ENCODE results near the gene HIRA. TPM values are rescaled to one million over a fixed set of nuclear protein-coding genes. Genes with fewer than 3 reads are reported as not detected.

HIRA gene
- total RNA-seq, 1 experiment from 2014 or later = 23.8 TPM

DNA sequence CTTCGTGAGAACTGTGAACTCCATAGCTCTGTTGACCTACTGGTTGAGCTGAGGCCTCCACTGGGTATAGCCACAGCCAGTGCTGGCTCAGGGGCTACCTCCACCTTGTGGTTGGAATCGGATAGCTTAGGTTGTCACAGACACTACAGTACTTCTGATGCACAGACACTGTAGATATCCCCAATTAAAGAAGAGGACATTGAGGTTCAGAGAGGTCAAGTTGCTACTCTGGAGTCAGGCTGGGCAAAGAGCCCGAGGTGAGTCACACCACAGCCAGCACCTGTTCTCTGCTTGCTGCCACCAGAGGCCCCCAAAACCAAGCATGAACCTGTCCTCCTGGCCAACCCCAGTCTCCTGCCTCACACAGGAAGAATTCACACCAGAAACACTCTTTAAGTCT lies 42.0 kb upstream of the HIRA start:
- no TSS peak for BruUV-seq (replicated peaks)
- CTCF ChIA-PET = interaction anchor here (0.6 kb wide), 1 partner anchor 16 kb away, joined by 3 read pairs; no protein-coding TSS in a partner anchor
- ATAC-seq = peak; percentile 61; the same call in 1 of the 2 replicates
- Histone ChIP-seq H3K4me1 (ENCODE audit: control insufficient read depth, insufficient read depth, low read length) (peaks cover 3% of the 10 kb centered on the region; the same call in 1 of the 2 replicates), H3K27ac (ENCODE audit: low read length) (no peak overlapping the region), H3K36me3 (ENCODE audit: control insufficient read depth, insufficient read depth, low read length) (peaks cover 6% of the 10 kb centered on the region), H3K9me3 (ENCODE audit: control insufficient read depth, insufficient read depth, low read depth, low read length) (no peaks in the 10 kb centered on the region), H3K4me3 (ENCODE audit: low read depth in 2 of 2, low read length in 2 of 2) (no peak overlapping the region), H3K27me3 (ENCODE audit: control insufficient read depth, insufficient read depth, low read length) (no peaks in the 10 kb centered on the region)
- POLR2A ChIA-PET = interaction anchor here (0.6 kb wide), 1 partner anchor 356 kb away, joined by 3 read pairs; no protein-coding TSS in a partner anchor
- intact Hi-C loops (cut with micrococcal nuclease; ENCODE audit: unreplicated experiment) = no loop called here
- TF ChIP-seq SIN3A (IDR thresholded peaks at IDR 0.05; ENCODE audit: borderline replicate concordance, insufficient read depth, low read depth, low read length) (no peak), TCF7L2 (IDR thresholded peaks at IDR 0.05; ENCODE audit: low read depth, low read length) (no peak), POLR2AphosphoS5 (IDR thresholded peaks at IDR 0.05; ENCODE audit: low read depth, low read length) (no peak)
- TF ChIP-seq, protein P1, sequence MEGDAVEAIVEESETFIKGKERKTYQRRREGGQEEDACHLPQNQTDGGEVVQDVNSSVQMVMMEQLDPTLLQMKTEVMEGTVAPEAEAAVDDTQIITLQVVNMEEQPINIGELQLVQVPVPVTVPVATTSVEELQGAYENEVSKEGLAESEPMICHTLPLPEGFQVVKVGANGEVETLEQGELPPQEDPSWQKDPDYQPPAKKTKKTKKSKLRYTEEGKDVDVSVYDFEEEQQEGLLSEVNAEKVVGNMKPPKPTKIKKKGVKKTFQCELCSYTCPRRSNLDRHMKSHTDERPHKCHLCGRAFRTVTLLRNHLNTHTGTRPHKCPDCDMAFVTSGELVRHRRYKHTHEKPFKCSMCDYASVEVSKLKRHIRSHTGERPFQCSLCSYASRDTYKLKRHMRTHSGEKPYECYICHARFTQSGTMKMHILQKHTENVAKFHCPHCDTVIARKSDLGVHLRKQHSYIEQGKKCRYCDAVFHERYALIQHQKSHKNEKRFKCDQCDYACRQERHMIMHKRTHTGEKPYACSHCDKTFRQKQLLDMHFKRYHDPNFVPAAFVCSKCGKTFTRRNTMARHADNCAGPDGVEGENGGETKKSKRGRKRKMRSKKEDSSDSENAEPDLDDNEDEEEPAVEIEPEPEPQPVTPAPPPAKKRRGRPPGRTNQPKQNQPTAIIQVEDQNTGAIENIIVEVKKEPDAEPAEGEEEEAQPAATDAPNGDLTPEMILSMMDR (IDR thresholded peaks at IDR 0.05) = no peak
- TF ChIP-seq, protein P2, sequence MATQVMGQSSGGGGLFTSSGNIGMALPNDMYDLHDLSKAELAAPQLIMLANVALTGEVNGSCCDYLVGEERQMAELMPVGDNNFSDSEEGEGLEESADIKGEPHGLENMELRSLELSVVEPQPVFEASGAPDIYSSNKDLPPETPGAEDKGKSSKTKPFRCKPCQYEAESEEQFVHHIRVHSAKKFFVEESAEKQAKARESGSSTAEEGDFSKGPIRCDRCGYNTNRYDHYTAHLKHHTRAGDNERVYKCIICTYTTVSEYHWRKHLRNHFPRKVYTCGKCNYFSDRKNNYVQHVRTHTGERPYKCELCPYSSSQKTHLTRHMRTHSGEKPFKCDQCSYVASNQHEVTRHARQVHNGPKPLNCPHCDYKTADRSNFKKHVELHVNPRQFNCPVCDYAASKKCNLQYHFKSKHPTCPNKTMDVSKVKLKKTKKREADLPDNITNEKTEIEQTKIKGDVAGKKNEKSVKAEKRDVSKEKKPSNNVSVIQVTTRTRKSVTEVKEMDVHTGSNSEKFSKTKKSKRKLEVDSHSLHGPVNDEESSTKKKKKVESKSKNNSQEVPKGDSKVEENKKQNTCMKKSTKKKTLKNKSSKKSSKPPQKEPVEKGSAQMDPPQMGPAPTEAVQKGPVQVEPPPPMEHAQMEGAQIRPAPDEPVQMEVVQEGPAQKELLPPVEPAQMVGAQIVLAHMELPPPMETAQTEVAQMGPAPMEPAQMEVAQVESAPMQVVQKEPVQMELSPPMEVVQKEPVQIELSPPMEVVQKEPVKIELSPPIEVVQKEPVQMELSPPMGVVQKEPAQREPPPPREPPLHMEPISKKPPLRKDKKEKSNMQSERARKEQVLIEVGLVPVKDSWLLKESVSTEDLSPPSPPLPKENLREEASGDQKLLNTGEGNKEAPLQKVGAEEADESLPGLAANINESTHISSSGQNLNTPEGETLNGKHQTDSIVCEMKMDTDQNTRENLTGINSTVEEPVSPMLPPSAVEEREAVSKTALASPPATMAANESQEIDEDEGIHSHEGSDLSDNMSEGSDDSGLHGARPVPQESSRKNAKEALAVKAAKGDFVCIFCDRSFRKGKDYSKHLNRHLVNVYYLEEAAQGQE (IDR thresholded peaks at IDR 0.05; ENCODE audit: insufficient read depth in 1 of 2, low read depth in 2 of 2, low read length in 1 of 2) = no peak
- in situ Hi-C loops (cut with HindIII; ENCODE audit: low pct_unique_long_range_greater_than_20kb, low sequenced_read_pairs) = no loop called here
- DNase-seq (ENCODE audit: low read depth, low spot score) = no peak

DNA sequence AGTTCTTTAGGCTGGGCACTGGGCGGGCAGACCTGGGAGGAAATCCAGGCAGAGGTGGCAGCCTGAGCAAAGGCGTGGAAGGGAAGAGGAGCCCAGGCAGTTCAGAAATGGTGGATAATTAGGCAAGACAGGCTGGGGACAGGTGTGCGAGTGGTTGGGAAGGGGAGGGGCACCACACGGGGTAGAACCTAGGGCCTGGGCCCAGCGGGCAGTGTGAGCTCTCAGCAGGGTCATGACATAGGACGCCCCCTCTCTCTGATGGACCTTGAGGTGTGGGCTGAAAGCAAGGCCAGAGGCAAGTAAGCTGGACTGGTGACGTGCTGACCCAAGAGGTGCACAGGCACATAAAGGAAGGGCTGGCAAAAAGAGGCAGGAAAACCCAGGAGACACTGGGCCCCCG lies 40.7 kb upstream of the HIRA start:
- Histone ChIP-seq H3K4me1 (ENCODE audit: control insufficient read depth, insufficient read depth, low read length) (peaks cover under 1% of the 10 kb centered on the region; the same call in 1 of the 2 replicates), H3K27ac (ENCODE audit: low read length) (no peak overlapping the region), H3K36me3 (ENCODE audit: control insufficient read depth, insufficient read depth, low read length) (peaks cover 6% of the 10 kb centered on the region), H3K4me3 (ENCODE audit: low read depth in 2 of 2, low read length in 2 of 2) (no peak overlapping the region), H3K27me3 (ENCODE audit: control insufficient read depth, insufficient read depth, low read length) (no peaks in the 10 kb centered on the region), H3K9me3 (ENCODE audit: control insufficient read depth, insufficient read depth, low read depth, low read length) (no peaks in the 10 kb centered on the region)
- in situ Hi-C loops (cut with HindIII; ENCODE audit: low pct_unique_long_range_greater_than_20kb, low sequenced_read_pairs) (no loop called here), intact Hi-C loops (cut with micrococcal nuclease; ENCODE audit: unreplicated experiment) (no loop called here)
- BruUV-seq (replicated peaks) = no TSS peak
- DNase-seq (ENCODE audit: low read depth, low spot score) (no peak), ATAC-seq (no peak)
- POLR2A ChIA-PET = no interaction called here
- TF ChIP-seq, protein P1 (IDR thresholded peaks at IDR 0.05) = no peak
- TF ChIP-seq, protein P2 (IDR thresholded peaks at IDR 0.05; ENCODE audit: insufficient read depth in 1 of 2, low read depth in 2 of 2, low read length in 1 of 2) = no peak
- TF ChIP-seq TCF7L2 (IDR thresholded peaks at IDR 0.05; ENCODE audit: low read depth, low read length) = no peak
- no peak for TF ChIP-seq SIN3A (IDR thresholded peaks at IDR 0.05; ENCODE audit: borderline replicate concordance, insufficient read depth, low read depth, low read length)
- TF ChIP-seq POLR2AphosphoS5 (IDR thresholded peaks at IDR 0.05; ENCODE audit: low read depth, low read length) = no peak
- CTCF ChIA-PET = no interaction called here
